K562 (cell line): Measurements from ENCODE around the gene SEC14L1. TPM values are rescaled to one million over a fixed set of nuclear protein-coding genes. Genes with fewer than 3 reads are reported as not detected.

Experiments
- ATAC-seq: fragments of 200-7000 bp; cut with Tn5 transposase; 3 replicates; pipeline ENCODE4 v1.9.1; 2020; ENCODE audit warnings: moderate library complexity
- BruUV-seq: library from RNA; stranded (reverse); fragments of 400-500 nt; replicated peaks from 2 replicates; lab custom pipeline; 2021; lab: Mats Ljungman, UMichigan
- CTCF ChIA-PET: fragments of 300-600 bp; formaldehyde crosslinking; extraction: SDS; loops from one replicate; lab custom pipeline; 2021; ENCODE audit warnings: low intra/inter-chr PET ratio; lab: Yijun Ruan, JAX
- POLR2A ChIA-PET: fragments of 300-600, 350-650 bp; sonication (Branson Sonifier 250); formaldehyde crosslinking; extraction: SDS; loops from one replicate; lab custom pipeline; 2021; ENCODE audit warnings: antibody characterized with exemption, inconsistent platforms; lab: Yijun Ruan, JAX
- DNase-seq, 4 experiments: peaks; one replicate each; pipeline versions ENCODE4 v3.0.0 to v3.0.0-alpha.2; 2011 to 2018; ENCODE audit warnings: low spot score in 3 of 4, mixed read lengths in 3 of 4; ENCODE audit errors: extremely low read depth in 1 of 4
- FAIRE-seq: peaks from 2 replicates; lab custom pipeline; 2011; peaks lifted over from hg19 to GRCh38; lab: Jason Lieb, UNC
- H2AFZ ChIP-seq: 2 replicates; pipeline ENCODE4 v1.6.0; 2011; ENCODE audit warnings: low read depth, low read length, control low read depth, inconsistent platforms
- H3K27ac ChIP-seq: fragments of 200-600 bp; 3 replicates; pipeline ENCODE4 v1.8.0; 2011; ENCODE audit warnings: low read depth, mild to moderate bottlenecking, control low read depth, inconsistent platforms, low read length, moderate library complexity, mixed read lengths; ENCODE audit errors: extremely low read depth
- H3K27me3 ChIP-seq, 2 experiments: fragments of 300-600 bp in 1 of 2; 2 replicates in 1 of 2; 3 replicates in 1 of 2; pipeline versions ENCODE4 v1.6.0 to v1.8.0; 2011; ENCODE audit warnings: inconsistent platforms in 2 of 2, low read length in 2 of 2, mild to moderate bottlenecking in 1 of 2, mixed read lengths in 1 of 2, moderate library complexity in 1 of 2; ENCODE audit not compliant: control insufficient read depth in 2 of 2, insufficient read depth in 2 of 2
- H3K36me3 ChIP-seq: fragments of 300-600 bp; 3 replicates; pipeline ENCODE4 v1.8.0; 2011; ENCODE audit warnings: mild to moderate bottlenecking, low read length, inconsistent platforms; ENCODE audit not compliant: control insufficient read depth, insufficient read depth
- H3K4me1 ChIP-seq, 2 experiments: fragments of 200-600 bp in 1 of 2; replicated peaks in 1 of 2; 2 replicates in 1 of 2; 3 replicates in 1 of 2; pipeline versions ENCODE4 v1.5.1 to v1.8.0; 2011; ENCODE audit warnings: inconsistent platforms in 2 of 2, low read length in 2 of 2, mild to moderate bottlenecking in 1 of 2, mixed read lengths in 1 of 2, moderate library complexity in 1 of 2; ENCODE audit not compliant: control insufficient read depth in 2 of 2, insufficient read depth in 2 of 2
- H3K4me2 ChIP-seq: 2 replicates; pipeline ENCODE4 v1.6.1; 2011; ENCODE audit warnings: low read length, control low read depth, inconsistent platforms, mixed read lengths; ENCODE audit not compliant: insufficient read depth
- H3K4me3 ChIP-seq: fragments of 200-600 bp; sonication (generic), shearing (Covaris generic); 2 replicates; pipeline ENCODE4 v1.5.1; 2016; ENCODE audit warnings: control low read depth, inconsistent platforms
- H3K79me2 ChIP-seq: fragments of 200-600 bp; 3 replicates; pipeline ENCODE4 v1.8.0; 2011; ENCODE audit warnings: low read length, inconsistent platforms; ENCODE audit not compliant: control insufficient read depth, insufficient read depth
- H3K9ac ChIP-seq, 2 experiments: 2 replicates each; pipeline versions ENCODE4 v1.6.0 to v1.6.1; 2011; ENCODE audit warnings: low read depth in 2 of 2, low read length in 2 of 2, control low read depth in 1 of 2, inconsistent platforms in 1 of 2, mild to moderate bottlenecking in 1 of 2, mixed read lengths in 1 of 2; ENCODE audit not compliant: insufficient read depth in 1 of 2
- H3K9me1 ChIP-seq: one replicate; pipeline ENCODE4 v1.6.0; 2011; ENCODE audit warnings: inconsistent platforms, mild to moderate bottlenecking, low read length, moderate library complexity; ENCODE audit not compliant: control insufficient read depth, insufficient read depth
- H3K9me3 ChIP-seq: replicated peaks from 2 replicates; pipeline ENCODE4 v1.5.1; 2011; ENCODE audit warnings: low read depth, low read length, inconsistent platforms; ENCODE audit not compliant: control insufficient read depth, insufficient read depth
- H4K20me1 ChIP-seq: replicated peaks from 2 replicates; pipeline ENCODE4 v1.6.1; 2011; ENCODE audit warnings: low read length, inconsistent platforms, mixed read lengths; ENCODE audit not compliant: control insufficient read depth, insufficient read depth
- BRD4 ChIP-seq: fragments of 200-600 bp; sonication (generic); IDR thresholded peaks from 2 replicates; pipeline ENCODE4 v1.6.1; 2017; ENCODE audit warnings: inconsistent platforms
- CCNT2 ChIP-seq: IDR thresholded peaks from 2 replicates; pipeline ENCODE4 v1.6.1; 2011; ENCODE audit warnings: borderline replicate concordance, low read depth, mild to moderate bottlenecking, moderate library complexity, mixed read lengths, low read length; ENCODE audit not compliant: insufficient read length; ENCODE audit errors: extremely low read depth
- EZH2 ChIP-seq: IDR thresholded peaks from 2 replicates; pipeline ENCODE4 v1.6.1; 2012; ENCODE audit warnings: low read depth, mild to moderate bottlenecking, inconsistent platforms, low read length, borderline replicate concordance
- MAFG ChIP-seq: fragments of 450-650 bp; conservative IDR thresholded peaks from 2 replicates; pipeline ENCODE4 v1.6.1; 2016; ENCODE audit warnings: missing genetic modification characterization, missing compliant biosample characterization
- PHB2 ChIP-seq: fragments of 450-650 bp; IDR thresholded peaks from 2 replicates; pipeline ENCODE4 v1.6.1; 2017; ENCODE audit warnings: low read depth
- TEAD2 ChIP-seq: fragments of 450-650 bp; IDR thresholded peaks from 2 replicates; pipeline ENCODE4 v1.6.1; 2016; ENCODE audit warnings: missing genetic modification characterization, control low read depth, missing compliant biosample characterization
- XRCC5 ChIP-seq: fragments of 200-400 bp; formaldehyde crosslinking; IDR thresholded peaks from 2 replicates; pipeline ENCODE4 v1.6.1; 2017; ENCODE audit warnings: low read depth, mild to moderate bottlenecking, low read length
- ZBTB1 ChIP-seq: sonication (generic); formaldehyde crosslinking; IDR thresholded peaks from 2 replicates; pipeline ENCODE4 v1.8.1; 2023; ENCODE audit warnings: missing genetic modification reagents, low read depth, mild to moderate bottlenecking, borderline replicate concordance
- ZFP1 ChIP-seq: fragments of 450-650 bp; formaldehyde crosslinking; IDR thresholded peaks from 2 replicates; pipeline ENCODE4 v1.4.0; 2020; ENCODE audit warnings: mild to moderate bottlenecking, mixed read lengths
- WGBS: fragments of 100-300 bp; shearing (Covaris generic); methylation state at CpG from one replicate; pipeline ENCODE4 v1.1.6; 2016; ENCODE audit warnings: low coverage, mixed read lengths; ENCODE audit not compliant: insufficient coverage; ENCODE audit errors: missing lambda C conversion rate; 5-methylcytosine and 5-hydroxymethylcytosine counted together
- in situ Hi-C: fragments of 300-500 bp; cut with MboI; formaldehyde crosslinking; loops from 4 replicates; pipeline ENCODE4 v1.15.0; 2018; ENCODE audit warnings: inconsistent platforms, mixed read lengths
- intact Hi-C: fragments of 100-400 bp; cut with micrococcal nuclease; formaldehyde crosslinking; loops from 2 replicates; pipeline ENCODE4 v1.14.2; 2022
- polyA plus RNA-seq, 8 experiments: library from polyadenylated mRNA; depleted of rRNA in 4 of 8; stranded (reverse) in 5 of 8; unstranded in 3 of 8; fragments of >200 nt; fragmentation: Nextera tagmentation in 2 of 8; fragmentation: Illumina TruSeq in 1 of 8; extraction: Ambion mirVana in 2 of 8; extraction: Trizol in 1 of 8; gene quantifications; 2 replicates each; pipeline versions ENCODE4 v1.2.1 to v1.2.3, GENCODE V29; 2011 to 2014; ENCODE audit warnings: inconsistent platforms in 1 of 8, missing spikeins in 1 of 8
- total RNA-seq, 7 experiments: library from RNA; depleted of rRNA in 6 of 7; stranded (reverse); fragments of >200 nt in 6 of 7; fragmentation: Illumina TruSeq in 2 of 7; extraction: Trizol in 2 of 7; gene quantifications; 2 replicates each; pipeline versions ENCODE4 v1.2.1 to v1.2.3, GENCODE V29; 2011 to 2021; ENCODE audit warnings: low replicate concordance in 1 of 7
- TF ChIP-seq, protein P1 (sequence below): fragments of 250-450 bp; sonication (Bioruptor Pico); IDR thresholded peaks from 2 replicates; pipeline ENCODE4 v1.4.0; 2020; ENCODE audit warnings: borderline replicate concordance

Gene SEC14L1
- total and polyA plus RNA-seq, 9 of the 15 experiments (the other 6 are each of a cell fraction or from before 2014, with no cell fraction given), result 3.1 to 39.7 (median 15.2) TPM

DNA sequence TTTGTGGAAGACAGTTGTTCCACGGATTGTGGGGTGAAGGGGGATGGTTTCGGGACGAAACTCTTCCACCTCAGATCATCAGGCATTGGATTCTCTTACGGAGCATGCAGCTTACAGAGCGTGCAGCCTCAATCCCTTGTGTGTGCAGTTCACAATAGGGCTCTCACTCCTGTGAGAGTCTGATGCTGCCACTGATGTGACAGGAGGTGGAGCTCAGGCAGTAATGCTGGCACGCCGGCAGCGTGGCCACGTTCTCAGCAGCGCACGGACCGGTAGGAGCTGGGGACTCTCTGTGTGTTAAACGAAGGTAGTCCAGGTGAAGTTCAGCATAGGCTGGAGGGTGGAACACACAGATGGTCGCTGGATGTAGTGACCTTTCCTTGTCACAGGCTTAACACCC lies 37.8 kb downstream of the SEC14L1 start:
- Histone ChIP-seq H3K27me3 (no peaks in the 10 kb centered on the region), H3K4me3 (no peak overlapping the region), H3K27ac (no peak overlapping the region), H3K4me2 (no peak overlapping the region), H2AFZ (no peak overlapping the region), H4K20me1 (no peaks in the 10 kb centered on the region; the same call in 1 of the 2 replicates), H3K9ac (no peak overlapping the region), H3K4me1 (peaks cover 9 to 19% of the 10 kb centered on the region in 2 experiments), H3K9me1 (no peaks in the 10 kb centered on the region), H3K9me3 (peaks cover 15% of the 10 kb centered on the region), H3K36me3 (peaks cover 9% of the 10 kb centered on the region; the same call in 2 of the 3 replicates), H3K79me2 (peaks cover 51% of the 10 kb centered on the region)
- in situ Hi-C loops (no loop called here), intact Hi-C loops (no loop called here)
- CTCF ChIA-PET, result no interaction called here
- FAIRE-seq, result no peak
- no peak for TF ChIP-seq EZH2
- TF ChIP-seq XRCC5, result no peak
- TF ChIP-seq BRD4, result no peak
- TF ChIP-seq, protein P1, sequence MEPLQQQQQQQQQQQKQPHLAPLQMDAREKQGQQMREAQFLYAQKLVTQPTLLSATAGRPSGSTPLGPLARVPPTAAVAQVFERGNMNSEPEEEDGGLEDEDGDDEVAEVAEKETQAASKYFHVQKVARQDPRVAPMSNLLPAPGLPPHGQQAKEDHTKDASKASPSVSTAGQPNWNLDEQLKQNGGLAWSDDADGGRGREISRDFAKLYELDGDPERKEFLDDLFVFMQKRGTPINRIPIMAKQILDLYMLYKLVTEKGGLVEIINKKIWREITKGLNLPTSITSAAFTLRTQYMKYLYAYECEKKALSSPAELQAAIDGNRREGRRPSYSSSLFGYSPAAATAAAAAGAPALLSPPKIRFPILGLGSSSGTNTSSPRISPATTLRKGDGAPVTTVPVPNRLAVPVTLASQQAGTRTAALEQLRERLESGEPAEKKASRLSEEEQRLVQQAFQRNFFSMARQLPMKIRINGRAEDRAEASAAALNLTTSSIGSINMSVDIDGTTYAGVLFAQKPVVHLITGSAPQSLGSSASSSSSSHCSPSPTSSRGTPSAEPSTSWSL (CRISPR knock-in tag), result no peak
- no peak for TF ChIP-seq CCNT2
- no peak for TF ChIP-seq ZBTB1 (CRISPR knock-in tag)
- no peak for TF ChIP-seq PHB2
- no peak for TF ChIP-seq TEAD2 (tag)
- TF ChIP-seq MAFG (tag), result no peak
- TF ChIP-seq ZFP1 (CRISPR knock-in tag), result no peak
- WGBS, result 80% methylated on average over 14 of the region's 14 CpGs
- no peak for ATAC-seq
- POLR2A ChIA-PET, result interaction anchor here (0.6 to 1.3 kb wide), 4 partner anchors 14 to 29 kb away, joined by 3 to 4 read pairs (median 3); no protein-coding TSS in a partner anchor
- no TSS peak for BruUV-seq
- DNase-seq, result no peak
